Measurements from ENCODE around the gene AKAP17A.

- TF ChIP-seq POLR2A (IDR thresholded peaks at IDR 0.05) (no peak), CTCF (IDR thresholded peaks at IDR 0.05) (no peak), POLR2AphosphoS5 (IDR thresholded peaks at IDR 0.05) (no peak), EP300 (IDR thresholded peaks at IDR 0.05; ENCODE audit: low read depth) (no peak)
Observed at GRCh38 chrX:1587161-1587560, 4.2 kb upstream of the AKAP17A start.

Data from transverse colon (tissue), 4 donors.